K562 (cell line): ENCODE results near the gene SMURF1. TPM values are rescaled to one million over a fixed set of nuclear protein-coding genes. Genes with fewer than 3 reads are reported as not detected.

Source experiments
- BRD4 ChIP-seq: fragments of 200-600 bp; sonication (generic); IDR thresholded peaks from 2 replicates; pipeline ENCODE4 v1.6.1; 2017; ENCODE audit warnings: inconsistent platforms
- CTBP1 ChIP-seq: fragments of 450-650 bp; IDR thresholded peaks from 2 replicates; pipeline ENCODE4 v1.6.1; 2016; ENCODE audit warnings: borderline replicate concordance
- E4F1 ChIP-seq: fragments of 250-450 bp; sonication (Bioruptor Pico); IDR thresholded peaks from 2 replicates; pipeline ENCODE4 v1.5.0; 2021; ENCODE audit warnings: mild to moderate bottlenecking, borderline replicate concordance
- KAT7 ChIP-seq: sonication (generic); formaldehyde crosslinking; IDR thresholded peaks from 2 replicates; pipeline ENCODE4 v1.8.0; 2022; ENCODE audit warnings: missing genetic modification reagents, mild to moderate bottlenecking, borderline replicate concordance
- LCOR ChIP-seq: sonication (generic); formaldehyde crosslinking; IDR thresholded peaks from 2 replicates; pipeline ENCODE4 v1.8.0; 2022; ENCODE audit warnings: mild to moderate bottlenecking, missing genetic modification reagents
- MCM3 ChIP-seq: fragments of 450-650 bp; IDR thresholded peaks from 2 replicates; pipeline ENCODE4 v1.6.1; 2016
- MEF2D ChIP-seq: conservative IDR thresholded peaks from 2 replicates; pipeline ENCODE4 v1.6.1; 2016; ENCODE audit warnings: low read depth, missing genetic modification characterization, missing compliant biosample characterization
- MLLT1 ChIP-seq, 2 experiments: fragments of 450-650 bp; IDR thresholded peaks; 2 replicates each; pipeline ENCODE4 v1.6.1; 2016
- MYNN ChIP-seq, 2 experiments: sonication (generic); formaldehyde crosslinking in 1 of 2; IDR thresholded peaks; 2 replicates each; pipeline versions ENCODE4 v1.5.0 to v1.6.1; 2016 to 2020; ENCODE audit warnings: antibody characterized with exemption in 1 of 2, missing genetic modification reagents in 1 of 2
- NELFE ChIP-seq: IDR thresholded peaks from 2 replicates; pipeline ENCODE4 v1.6.1; 2011; ENCODE audit warnings: mild to moderate bottlenecking; ENCODE audit not compliant: insufficient read depth, insufficient read length
- NFIX ChIP-seq: fragments of 250-450 bp; sonication (Bioruptor Pico); IDR thresholded peaks from 2 replicates; pipeline ENCODE4 v1.4.0; 2020; ENCODE audit warnings: low read depth, mild to moderate bottlenecking, moderate library complexity
- RAD51 ChIP-seq: fragments of 450-650 bp; IDR thresholded peaks from 2 replicates; pipeline ENCODE4 v1.7.1; 2016; ENCODE audit warnings: low read depth, mild to moderate bottlenecking, borderline replicate concordance
- SMARCE1 ChIP-seq: fragments of 450-650 bp; IDR thresholded peaks from 2 replicates; pipeline ENCODE4 v1.7.1; 2016; ENCODE audit warnings: mild to moderate bottlenecking
- TARDBP ChIP-seq: fragments of 450-650 bp; IDR thresholded peaks from 2 replicates; pipeline ENCODE4 v1.6.1; 2016
- TGIF2 ChIP-seq: sonication (generic); formaldehyde crosslinking; IDR thresholded peaks from 2 replicates; pipeline ENCODE4 v1.8.1; 2022; ENCODE audit warnings: mild to moderate bottlenecking, missing genetic modification reagents, moderate library complexity
- ZKSCAN8 ChIP-seq: fragments of 200-800 bp; sonication (Bioruptor generic); IDR thresholded peaks from 2 replicates; pipeline ENCODE4 v1.6.1; 2016; ENCODE audit warnings: missing genetic modification characterization, missing compliant biosample characterization
- ZNF140 ChIP-seq: fragments of 250-450 bp; sonication (Bioruptor Pico); IDR thresholded peaks from 2 replicates; pipeline ENCODE4 v1.8.0; 2021; ENCODE audit warnings: moderate library complexity, mild to moderate bottlenecking, inconsistent platforms
- ZNF24 ChIP-seq: fragments of 450-650 bp; IDR thresholded peaks from 2 replicates; pipeline ENCODE4 v1.6.1; 2016
- ZNF589 ChIP-seq: fragments of 200-800 bp; sonication (Bioruptor generic); IDR thresholded peaks from 2 replicates; pipeline ENCODE4 v1.6.1; 2016; ENCODE audit warnings: low read depth, missing genetic modification characterization, missing compliant biosample characterization
- ZNF77 ChIP-seq: fragments of 250-450 bp; sonication (Bioruptor Pico); IDR thresholded peaks from 2 replicates; pipeline ENCODE4 v1.5.0; 2020
- polyA plus RNA-seq, 8 experiments: library from polyadenylated mRNA; depleted of rRNA in 4 of 8; stranded (reverse) in 5 of 8; unstranded in 3 of 8; fragments of >200 nt; fragmentation: Nextera tagmentation in 2 of 8; fragmentation: Illumina TruSeq in 1 of 8; extraction: Ambion mirVana in 2 of 8; extraction: Trizol in 1 of 8; gene quantifications; 2 replicates each; pipeline versions ENCODE4 v1.2.1 to v1.2.3, GENCODE V29; 2011 to 2014; ENCODE audit warnings: inconsistent platforms in 1 of 8, missing spikeins in 1 of 8
- total RNA-seq, 7 experiments: library from RNA; depleted of rRNA in 6 of 7; stranded (reverse); fragments of >200 nt in 6 of 7; fragmentation: Illumina TruSeq in 2 of 7; extraction: Trizol in 2 of 7; gene quantifications; 2 replicates each; pipeline versions ENCODE4 v1.2.1 to v1.2.3, GENCODE V29; 2011 to 2021; ENCODE audit warnings: low replicate concordance in 1 of 7

Gene SMURF1
- total and polyA plus RNA-seq, 9 of the 15 experiments (the other 6 are each of a cell fraction or from before 2014, with no cell fraction given), result 1.0 to 20.1 (median 12.6) TPM

DNA sequence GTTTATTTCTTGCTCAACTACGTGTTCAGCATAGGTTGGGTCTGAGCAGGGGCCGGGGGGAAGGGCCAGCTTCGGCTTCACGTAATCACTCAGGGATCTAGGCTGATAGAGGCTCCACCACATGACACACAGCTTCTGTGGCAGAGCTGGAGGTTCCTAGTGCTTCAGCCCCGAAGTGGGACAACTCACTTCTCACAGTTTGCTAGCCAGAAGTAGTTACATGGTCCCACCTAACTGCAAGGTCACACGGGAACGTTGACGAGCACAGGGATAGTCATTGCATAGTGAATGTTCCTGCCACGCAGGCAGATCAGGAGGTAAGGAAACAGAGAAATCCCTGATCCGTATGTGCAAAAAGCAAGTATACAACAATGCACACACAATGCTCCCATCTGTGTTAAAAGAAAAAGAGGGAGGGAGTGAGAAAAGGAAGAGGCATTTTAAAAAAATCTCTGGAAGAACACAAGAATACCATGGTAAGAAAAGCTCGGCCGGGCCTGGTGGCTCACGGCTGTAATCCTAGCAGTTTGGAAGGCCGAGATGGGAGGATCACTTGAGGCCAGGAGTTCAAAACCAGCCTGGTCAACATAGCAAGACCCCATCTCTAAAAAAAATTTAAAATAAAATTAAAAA, 16.9 kb downstream of the SMURF1 start (continued):
- TF ChIP-seq ZNF24, result peak; percentile 64; the same call in 1 of the 2 replicates
- TF ChIP-seq MEF2D (tag), result no peak
- no peak for TF ChIP-seq ZNF77 (CRISPR knock-in tag)
- TF ChIP-seq ZNF589 (CRISPR knock-in tag), result no peak
- no peak for TF ChIP-seq TGIF2 (CRISPR knock-in tag)
- no peak for TF ChIP-seq MCM3
- no peak for TF ChIP-seq MYNN (IDR thresholded peaks at IDR 0.05)
- TF ChIP-seq MYNN (CRISPR knock-in tag; IDR thresholded peaks at IDR 0.05), result no peak
- no peak for TF ChIP-seq NELFE
- TF ChIP-seq TARDBP, result no peak
- no peak for TF ChIP-seq E4F1
- peak; percentile 62 for TF ChIP-seq SMARCE1
- peak; percentile 50 to 72; a peak in 3 of 4 replicates for TF ChIP-seq MLLT1 (IDR thresholded peaks at IDR 0.05)
- peak; percentile 24; the same call in 1 of the 2 replicates for TF ChIP-seq RAD51
- peak; percentile 83; the same call in 1 of the 2 replicates for TF ChIP-seq KAT7 (CRISPR knock-in tag)
- TF ChIP-seq ZNF140 (CRISPR knock-in tag), result no peak
- TF ChIP-seq NFIX (CRISPR knock-in tag), result no peak
- TF ChIP-seq ZKSCAN8, result no peak
- TF ChIP-seq CTBP1, result peak; percentile 49; the same call in 1 of the 2 replicates
- TF ChIP-seq BRD4, result no peak
- TF ChIP-seq LCOR (CRISPR knock-in tag), result no peak
